SK-N-SH (cell line): ENCODE data around the gene FAM222A. TPM values are rescaled to one million over a fixed set of nuclear protein-coding genes. Genes with fewer than 3 reads are reported as not detected.

Experiments used
- CHD2 ChIP-seq: fragments of 150-350 bp; IDR thresholded peaks from 2 replicates; pipeline ENCODE4 v1.6.1; 2018; ENCODE audit warnings: low read length; ENCODE audit not compliant: partially characterized antibody
- EP300 ChIP-seq, 2 experiments: IDR thresholded peaks; 2 replicates each; pipeline versions ENCODE4 v1.4.0 to v1.6.1; 2012; ENCODE audit warnings: borderline replicate concordance in 1 of 2, low read depth in 1 of 2, low read length in 1 of 2
- EZH2phosphoT487 ChIP-seq: fragments of 200-600 bp; sonication (generic); IDR thresholded peaks from 2 replicates; pipeline ENCODE4 v1.6.1; 2017; ENCODE audit warnings: low read depth, mixed run types, mild to moderate bottlenecking, antibody characterized with exemption, moderate library complexity, borderline replicate concordance
- FOSL2 ChIP-seq: IDR thresholded peaks from 2 replicates; pipeline ENCODE4 v1.4.0; 2012; ENCODE audit warnings: low read depth, mild to moderate bottlenecking, moderate library complexity, borderline replicate concordance
- FOXJ3 ChIP-seq: sonication (generic); formaldehyde crosslinking; IDR thresholded peaks from 2 replicates; pipeline ENCODE4 v1.5.1; 2020; ENCODE audit warnings: mild to moderate bottlenecking, missing genetic modification reagents
- FOXM1 ChIP-seq: IDR thresholded peaks from 2 replicates; pipeline ENCODE4 v1.4.0; 2012; ENCODE audit warnings: low read depth, mild to moderate bottlenecking
- GABPA ChIP-seq: IDR thresholded peaks from 2 replicates; pipeline ENCODE4 v1.4.0; 2012; ENCODE audit warnings: low read depth, mild to moderate bottlenecking
- IRF3 ChIP-seq: fragments of 150-350 bp; IDR thresholded peaks from 2 replicates; pipeline ENCODE4 v1.6.1; 2016; ENCODE audit warnings: mild to moderate bottlenecking, low read depth, low read length
- JUND ChIP-seq: IDR thresholded peaks from 2 replicates; pipeline ENCODE4 v1.4.0; 2012
- MAX ChIP-seq: IDR thresholded peaks from 2 replicates; pipeline ENCODE4 v1.4.0; 2012; ENCODE audit warnings: low read depth
- MEF2A ChIP-seq: IDR thresholded peaks from 2 replicates; pipeline ENCODE4 v1.4.0; 2012; ENCODE audit warnings: low read depth, borderline replicate concordance
- MXI1 ChIP-seq: IDR thresholded peaks from 2 replicates; pipeline ENCODE4 v1.6.1; 2012; ENCODE audit warnings: mild to moderate bottlenecking, low read depth, low read length, improper control_type of control experiment
- NFIC ChIP-seq: IDR thresholded peaks from 2 replicates; pipeline ENCODE4 v1.4.0; 2012; ENCODE audit warnings: borderline replicate concordance
- NRF1 ChIP-seq: IDR thresholded peaks from 2 replicates; pipeline ENCODE4 v1.6.1; 2012; ENCODE audit warnings: low read depth, mild to moderate bottlenecking, low read length
- POLR2AphosphoS5 ChIP-seq: IDR thresholded peaks from 2 replicates; pipeline ENCODE4 v1.6.1; 2012; ENCODE audit warnings: low read depth, low read length
- RAD21 ChIP-seq: IDR thresholded peaks from 2 replicates; pipeline ENCODE4 v1.6.1; 2012; ENCODE audit warnings: mild to moderate bottlenecking, low read length
- RCOR1 ChIP-seq: fragments of 150-350 bp; IDR thresholded peaks from 2 replicates; pipeline ENCODE4 v1.6.1; 2017; ENCODE audit warnings: antibody characterized with exemption, low read length
- RFX5 ChIP-seq: IDR thresholded peaks from 2 replicates; pipeline ENCODE4 v1.6.1; 2012; ENCODE audit warnings: mild to moderate bottlenecking, improper control_type of control experiment, low read length
- RXRA ChIP-seq: IDR thresholded peaks from 2 replicates; pipeline ENCODE4 v1.4.0; 2012; ENCODE audit warnings: low read depth, mild to moderate bottlenecking, borderline replicate concordance
- SIN3A ChIP-seq: IDR thresholded peaks from 2 replicates; pipeline ENCODE4 v1.6.1; 2012; ENCODE audit warnings: low read depth, mild to moderate bottlenecking, low read length, moderate library complexity, borderline replicate concordance
- SMC3 ChIP-seq: IDR thresholded peaks from 2 replicates; pipeline ENCODE4 v1.6.1; 2012; ENCODE audit warnings: low read depth, low read length, improper control_type of control experiment
- TAF1 ChIP-seq: IDR thresholded peaks from 2 replicates; pipeline ENCODE4 v1.6.1; 2012; ENCODE audit warnings: low read depth, mild to moderate bottlenecking, low read length, moderate library complexity, borderline replicate concordance
- TEAD4 ChIP-seq: IDR thresholded peaks from 2 replicates; pipeline ENCODE4 v1.4.0; 2012; ENCODE audit warnings: mild to moderate bottlenecking, borderline replicate concordance; ENCODE audit not compliant: insufficient read depth
- USF1 ChIP-seq: IDR thresholded peaks from 2 replicates; pipeline ENCODE4 v1.4.0; 2012; ENCODE audit warnings: low read depth, borderline replicate concordance
- USF2 ChIP-seq: fragments of 150-350 bp; IDR thresholded peaks from 2 replicates; pipeline ENCODE4 v1.6.1; 2017; ENCODE audit warnings: antibody characterized with exemption, low read length, low read depth, borderline replicate concordance
- YY1 ChIP-seq: IDR thresholded peaks from 2 replicates; pipeline ENCODE4 v1.4.0; 2012; ENCODE audit warnings: low read depth, mild to moderate bottlenecking
- ZBTB33 ChIP-seq: IDR thresholded peaks from 2 replicates; pipeline ENCODE4 v1.4.0; 2012; ENCODE audit warnings: low read depth, borderline replicate concordance
- polyA plus RNA-seq, 3 experiments: library from polyadenylated mRNA; depleted of rRNA; stranded (reverse); fragments of >200 nt; gene quantifications; 2 replicates each; pipeline ENCODE4 v1.2.3, GENCODE V29; 2012

Gene FAM222A
- polyA plus RNA-seq, 1 of the 3 experiments (the other 2 are of a cell fraction) = 1.6 TPM

- no peak for TF ChIP-seq JUND
- TF ChIP-seq USF1 = no peak
- no peak for TF ChIP-seq ZBTB33
- no peak for TF ChIP-seq RXRA
- TF ChIP-seq TAF1 = no peak
- no peak for TF ChIP-seq MAX
- TF ChIP-seq SIN3A = no peak
- TF ChIP-seq GABPA = no peak
- TF ChIP-seq RAD21 = peak; percentile 41
- no peak for TF ChIP-seq POLR2AphosphoS5
- no peak for TF ChIP-seq NFIC
- TF ChIP-seq NRF1 = no peak
- no peak for TF ChIP-seq FOXJ3 (CRISPR knock-in tag)
- peak; percentile 28; the same call in 1 of the 2 replicates for TF ChIP-seq SMC3
- TF ChIP-seq RCOR1 = no peak
- no peak for TF ChIP-seq TEAD4
- no peak for TF ChIP-seq EZH2phosphoT487
- no peak for TF ChIP-seq MEF2A
- TF ChIP-seq RFX5 = no peak
- TF ChIP-seq USF2 = no peak
- no peak for TF ChIP-seq IRF3
- no peak for TF ChIP-seq FOSL2
- TF ChIP-seq MXI1 = no peak
- TF ChIP-seq CHD2 = no peak
- TF ChIP-seq FOXM1 = no peak
- no peak for TF ChIP-seq YY1
- TF ChIP-seq EP300 (IDR thresholded peaks at IDR 0.05; ENCODE audit: borderline replicate concordance in 1 of 2, low read depth in 1 of 2, low read length in 1 of 2) = peak in 1 of 2 experiments; percentile 52; a peak in 1 of 4 replicates
Measured at GRCh38 chr12:109739747-109740693, 26.4 kb downstream of the FAM222A start (continued).
